Activated effector memory CD4-positive, alpha-beta T cell treated with Interleukin-2 at 50 U/mL for 16 hours (primary cell): Measurements from ENCODE around the gene OGT.
A peak's percentile ranks its signal among the peaks of the same experiment; 100 is the strongest.
"Not testable (repeated sequence)": the region's sequence is repeated elsewhere in the genome, so short reads cannot be mapped to it uniquely, and the experiment has no call there.

Source experiments
- DNase-seq: peaks from one replicate; pipeline ENCODE4 v3.0.0-alpha.2; 2020

OGT gene

GRCh38 chrX:71532753-71533425 lies at the start of gene OGT:
TSS of gene OGT (plus strand) at chrX:71533104. CDS start at chrX:71533300, 196 bp downstream.
- peak; percentile 89 for DNase-seq

- no peak for DNase-seq
These were observed 45.1 kb upstream of the OGT start for GRCh38 chrX:71487814-71488213.

- DNase-seq: no peak
These were observed 43.4 kb upstream of the OGT start for GRCh38 chrX:71489540-71489939.

- peak; percentile 34 for DNase-seq
These were observed 40.5 kb upstream of the OGT start for GRCh38 chrX:71492231-71493065.

GRCh38 chrX:71493111-71493613 lies 39.7 kb upstream of the OGT start:
- DNase-seq: no peak

- DNase-seq: not testable (repeated sequence)
These were observed 36.9 kb upstream of the OGT start for GRCh38 chrX:71495979-71496378.

GRCh38 chrX:71496476-71496875 lies 36.4 kb upstream of the OGT start:
- no peak for DNase-seq

GRCh38 chrX:71502080-71502479 lies 30.8 kb upstream of the OGT start:
- not testable (repeated sequence) for DNase-seq

GRCh38 chrX:71504346-71504745 lies 28.6 kb upstream of the OGT start:
- DNase-seq: no peak

- no peak for DNase-seq
These were observed 23.6 kb upstream of the OGT start for GRCh38 chrX:71509289-71509688.

- DNase-seq: no peak
These were observed 22.7 kb upstream of the OGT start for GRCh38 chrX:71510161-71510560.

- DNase-seq: not testable (repeated sequence)
These were observed 19.2 kb upstream of the OGT start for GRCh38 chrX:71513731-71514130.

- DNase-seq: peak; percentile 10
These were observed 18.4 kb upstream of the OGT start for GRCh38 chrX:71514367-71515037.

- DNase-seq: no peak
These were observed 17.9 kb upstream of the OGT start for GRCh38 chrX:71515038-71515396.

GRCh38 chrX:71525316-71525715 lies 7.6 kb upstream of the OGT start:
- DNase-seq: no peak

GRCh38 chrX:71532078-71532752 lies 689 bp upstream of the OGT start:
- peak; percentile 41 for DNase-seq

- no peak for DNase-seq
These were observed 579 bp downstream of the OGT start for GRCh38 chrX:71533516-71533850.

GRCh38 chrX:71533851-71534561 lies 1.1 kb downstream of the OGT start:
- peak; percentile 48 for DNase-seq

GRCh38 chrX:71534773-71535544 lies 2.1 kb downstream of the OGT start:
- no peak for DNase-seq

GRCh38 chrX:71536285-71536684 lies 3.4 kb downstream of the OGT start:
- DNase-seq: no peak

GRCh38 chrX:71537743-71538142 lies 4.8 kb downstream of the OGT start:
- no peak for DNase-seq

GRCh38 chrX:71540801-71541200 lies 7.9 kb downstream of the OGT start:
- DNase-seq: no peak
